Measurements from ENCODE around the gene RAB3C.

The RAB3C gene

DNA sequence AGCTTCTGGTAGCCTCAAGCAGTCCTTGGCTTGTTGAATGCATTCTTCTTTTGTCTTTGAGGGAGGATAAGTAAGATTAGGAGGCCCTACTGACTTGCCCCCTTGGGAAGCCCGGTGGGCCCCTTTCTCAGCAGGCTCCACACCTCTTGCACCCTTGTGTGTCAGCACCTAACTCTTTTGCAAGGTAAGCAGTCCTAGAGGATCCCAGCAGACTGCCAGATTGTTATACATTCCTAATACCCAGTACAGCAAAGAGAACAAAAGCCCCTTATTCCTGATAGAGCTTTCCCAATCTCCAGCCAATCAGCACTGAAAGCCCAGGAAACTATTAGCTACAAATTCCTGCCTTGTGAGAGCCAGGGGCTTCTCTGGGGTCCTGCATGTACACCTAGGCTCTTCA lies 152.8 kb downstream of the RAB3C start:
- TF ChIP-seq ARNTL (CRISPR knock-in tag; IDR thresholded peaks at IDR 0.05; ENCODE audit: borderline replicate concordance, low read depth) (no peak), ZNF565 (CRISPR knock-in tag; conservative IDR thresholded peaks at IDR 0.05; ENCODE audit: low read depth) (no peak), ZNF70 (CRISPR knock-in tag; IDR thresholded peaks at IDR 0.05) (no peak), ZFP3 (CRISPR knock-in tag; IDR thresholded peaks at IDR 0.05) (no peak)
- TF ChIP-seq, protein P1, sequence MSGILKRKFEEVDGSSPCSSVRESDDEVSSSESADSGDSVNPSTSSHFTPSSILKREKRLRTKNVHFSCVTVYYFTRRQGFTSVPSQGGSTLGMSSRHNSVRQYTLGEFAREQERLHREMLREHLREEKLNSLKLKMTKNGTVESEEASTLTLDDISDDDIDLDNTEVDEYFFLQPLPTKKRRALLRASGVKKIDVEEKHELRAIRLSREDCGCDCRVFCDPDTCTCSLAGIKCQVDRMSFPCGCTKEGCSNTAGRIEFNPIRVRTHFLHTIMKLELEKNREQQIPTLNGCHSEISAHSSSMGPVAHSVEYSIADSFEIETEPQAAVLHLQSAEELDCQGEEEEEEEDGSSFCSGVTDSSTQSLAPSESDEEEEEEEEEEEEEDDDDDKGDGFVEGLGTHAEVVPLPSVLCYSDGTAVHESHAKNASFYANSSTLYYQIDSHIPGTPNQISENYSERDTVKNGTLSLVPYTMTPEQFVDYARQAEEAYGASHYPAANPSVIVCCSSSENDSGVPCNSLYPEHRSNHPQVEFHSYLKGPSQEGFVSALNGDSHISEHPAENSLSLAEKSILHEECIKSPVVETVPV (CRISPR knock-in tag; IDR thresholded peaks at IDR 0.05): no peak
- TF ChIP-seq, protein P2, sequence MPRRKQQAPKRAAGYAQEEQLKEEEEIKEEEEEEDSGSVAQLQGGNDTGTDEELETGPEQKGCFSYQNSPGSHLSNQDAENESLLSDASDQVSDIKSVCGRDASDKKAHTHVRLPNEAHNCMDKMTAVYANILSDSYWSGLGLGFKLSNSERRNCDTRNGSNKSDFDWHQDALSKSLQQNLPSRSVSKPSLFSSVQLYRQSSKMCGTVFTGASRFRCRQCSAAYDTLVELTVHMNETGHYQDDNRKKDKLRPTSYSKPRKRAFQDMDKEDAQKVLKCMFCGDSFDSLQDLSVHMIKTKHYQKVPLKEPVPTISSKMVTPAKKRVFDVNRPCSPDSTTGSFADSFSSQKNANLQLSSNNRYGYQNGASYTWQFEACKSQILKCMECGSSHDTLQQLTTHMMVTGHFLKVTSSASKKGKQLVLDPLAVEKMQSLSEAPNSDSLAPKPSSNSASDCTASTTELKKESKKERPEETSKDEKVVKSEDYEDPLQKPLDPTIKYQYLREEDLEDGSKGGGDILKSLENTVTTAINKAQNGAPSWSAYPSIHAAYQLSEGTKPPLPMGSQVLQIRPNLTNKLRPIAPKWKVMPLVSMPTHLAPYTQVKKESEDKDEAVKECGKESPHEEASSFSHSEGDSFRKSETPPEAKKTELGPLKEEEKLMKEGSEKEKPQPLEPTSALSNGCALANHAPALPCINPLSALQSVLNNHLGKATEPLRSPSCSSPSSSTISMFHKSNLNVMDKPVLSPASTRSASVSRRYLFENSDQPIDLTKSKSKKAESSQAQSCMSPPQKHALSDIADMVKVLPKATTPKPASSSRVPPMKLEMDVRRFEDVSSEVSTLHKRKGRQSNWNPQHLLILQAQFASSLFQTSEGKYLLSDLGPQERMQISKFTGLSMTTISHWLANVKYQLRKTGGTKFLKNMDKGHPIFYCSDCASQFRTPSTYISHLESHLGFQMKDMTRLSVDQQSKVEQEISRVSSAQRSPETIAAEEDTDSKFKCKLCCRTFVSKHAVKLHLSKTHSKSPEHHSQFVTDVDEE (CRISPR knock-in tag; IDR thresholded peaks at IDR 0.05): no peak
- no peak for ATAC-seq

DNA sequence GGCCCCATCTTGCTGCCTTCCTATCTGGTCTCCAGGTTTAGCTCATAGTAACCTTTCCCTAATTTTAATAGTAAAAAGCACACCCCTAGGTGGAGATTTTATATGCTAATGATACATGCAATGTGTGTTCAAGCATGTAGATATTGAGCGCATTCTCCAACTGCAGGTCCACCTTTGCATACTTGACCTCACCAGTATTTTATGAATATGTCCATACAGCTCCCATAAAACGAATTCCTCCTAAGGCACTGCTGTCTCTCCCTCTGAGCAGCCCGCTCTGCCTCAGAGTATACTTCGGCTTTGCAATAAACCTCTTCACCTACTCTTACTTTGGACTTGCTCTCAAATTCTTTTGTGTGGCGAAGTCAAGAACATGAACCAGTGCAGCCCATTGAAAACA lies 153.3 kb downstream of the RAB3C start:
- no peak for ATAC-seq
- TF ChIP-seq ESRRG (CRISPR knock-in tag; IDR thresholded peaks at IDR 0.05) (no peak), ZNF8 (CRISPR knock-in tag; IDR thresholded peaks at IDR 0.05) (no peak), ZFP3 (CRISPR knock-in tag; IDR thresholded peaks at IDR 0.05) (no peak), TOX (CRISPR knock-in tag; IDR thresholded peaks at IDR 0.05; ENCODE audit: borderline replicate concordance) (no peak), SNAI2 (CRISPR knock-in tag; IDR thresholded peaks at IDR 0.05) (no peak), BACH2 (CRISPR knock-in tag; IDR thresholded peaks at IDR 0.05; ENCODE audit: borderline replicate concordance) (no peak), ZFP30 (CRISPR knock-in tag; IDR thresholded peaks at IDR 0.05) (no peak), GLIS3 (CRISPR knock-in tag; IDR thresholded peaks at IDR 0.05) (no peak), ARNTL (CRISPR knock-in tag; IDR thresholded peaks at IDR 0.05; ENCODE audit: borderline replicate concordance, low read depth) (no peak), CSDC2 (CRISPR knock-in tag; IDR thresholded peaks at IDR 0.05) (no peak), ZNF70 (CRISPR knock-in tag; IDR thresholded peaks at IDR 0.05) (no peak)
- TF ChIP-seq, protein P2 (CRISPR knock-in tag; IDR thresholded peaks at IDR 0.05): no peak
- TF ChIP-seq, protein P3, sequence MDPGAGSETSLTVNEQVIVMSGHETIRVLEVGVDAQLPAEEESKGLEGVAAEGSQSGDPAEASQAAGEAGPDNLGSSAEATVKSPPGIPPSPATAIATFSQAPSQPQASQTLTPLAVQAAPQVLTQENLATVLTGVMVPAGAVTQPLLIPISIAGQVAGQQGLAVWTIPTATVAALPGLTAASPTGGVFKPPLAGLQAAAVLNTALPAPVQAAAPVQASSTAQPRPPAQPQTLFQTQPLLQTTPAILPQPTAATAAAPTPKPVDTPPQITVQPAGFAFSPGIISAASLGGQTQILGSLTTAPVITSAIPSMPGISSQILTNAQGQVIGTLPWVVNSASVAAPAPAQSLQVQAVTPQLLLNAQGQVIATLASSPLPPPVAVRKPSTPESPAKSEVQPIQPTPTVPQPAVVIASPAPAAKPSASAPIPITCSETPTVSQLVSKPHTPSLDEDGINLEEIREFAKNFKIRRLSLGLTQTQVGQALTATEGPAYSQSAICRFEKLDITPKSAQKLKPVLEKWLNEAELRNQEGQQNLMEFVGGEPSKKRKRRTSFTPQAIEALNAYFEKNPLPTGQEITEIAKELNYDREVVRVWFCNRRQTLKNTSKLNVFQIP (CRISPR knock-in tag; IDR thresholded peaks at IDR 0.05; ENCODE audit: borderline replicate concordance, low read depth): no peak
- TF ChIP-seq, protein P4, sequence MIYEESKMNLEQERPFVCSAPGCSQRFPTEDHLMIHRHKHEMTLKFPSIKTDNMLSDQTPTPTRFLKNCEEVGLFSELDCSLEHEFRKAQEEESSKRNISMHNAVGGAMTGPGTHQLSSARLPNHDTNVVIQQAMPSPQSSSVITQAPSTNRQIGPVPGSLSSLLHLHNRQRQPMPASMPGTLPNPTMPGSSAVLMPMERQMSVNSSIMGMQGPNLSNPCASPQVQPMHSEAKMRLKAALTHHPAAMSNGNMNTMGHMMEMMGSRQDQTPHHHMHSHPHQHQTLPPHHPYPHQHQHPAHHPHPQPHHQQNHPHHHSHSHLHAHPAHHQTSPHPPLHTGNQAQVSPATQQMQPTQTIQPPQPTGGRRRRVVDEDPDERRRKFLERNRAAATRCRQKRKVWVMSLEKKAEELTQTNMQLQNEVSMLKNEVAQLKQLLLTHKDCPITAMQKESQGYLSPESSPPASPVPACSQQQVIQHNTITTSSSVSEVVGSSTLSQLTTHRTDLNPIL (CRISPR knock-in tag; IDR thresholded peaks at IDR 0.05; ENCODE audit: low read depth): no peak

DNA sequence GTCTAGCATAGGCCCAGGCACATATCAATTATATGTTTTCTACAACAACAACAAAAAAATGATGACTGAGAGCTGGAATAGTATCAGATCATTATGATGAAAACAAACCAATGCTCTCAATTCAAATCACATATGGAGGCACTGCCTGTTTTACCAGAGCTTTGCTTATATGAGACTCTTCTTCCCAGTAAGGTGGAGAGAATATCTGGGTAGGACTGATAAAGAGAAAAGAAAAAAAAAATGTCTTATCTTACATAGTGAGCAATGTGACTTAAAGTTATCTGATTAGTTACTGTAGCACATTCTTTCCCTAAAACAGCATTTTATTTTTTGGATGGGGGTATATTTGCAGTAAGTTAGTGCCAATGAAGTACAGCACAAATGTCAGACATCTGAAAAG lies 154.8 kb downstream of the RAB3C start:
- no peak for ATAC-seq
- no peak for TF ChIP-seq ZNF565 (CRISPR knock-in tag; conservative IDR thresholded peaks at IDR 0.05; ENCODE audit: low read depth)
- TF ChIP-seq, protein P2 (CRISPR knock-in tag; IDR thresholded peaks at IDR 0.05): no peak
- no peak for TF ChIP-seq RARB (CRISPR knock-in tag; IDR thresholded peaks at IDR 0.05)
- TF ChIP-seq, protein P4 (CRISPR knock-in tag; IDR thresholded peaks at IDR 0.05; ENCODE audit: low read depth): no peak
- no peak for TF ChIP-seq SNAI2 (CRISPR knock-in tag; IDR thresholded peaks at IDR 0.05)
- TF ChIP-seq, protein P1 (CRISPR knock-in tag; IDR thresholded peaks at IDR 0.05): no peak
- no peak for TF ChIP-seq TCF4 (CRISPR knock-in tag; IDR thresholded peaks at IDR 0.05; ENCODE audit: borderline replicate concordance)
- TF ChIP-seq PPARA (CRISPR knock-in tag; IDR thresholded peaks at IDR 0.05; ENCODE audit: borderline replicate concordance): no peak
- no peak for TF ChIP-seq ISL1 (CRISPR knock-in tag; IDR thresholded peaks at IDR 0.05)
- TF ChIP-seq ZNF70 (CRISPR knock-in tag; IDR thresholded peaks at IDR 0.05): no peak
- TF ChIP-seq ZFP30 (CRISPR knock-in tag; IDR thresholded peaks at IDR 0.05): no peak
- no peak for TF ChIP-seq ARNTL (CRISPR knock-in tag; IDR thresholded peaks at IDR 0.05; ENCODE audit: borderline replicate concordance, low read depth)
- TF ChIP-seq ZFP3 (CRISPR knock-in tag; IDR thresholded peaks at IDR 0.05): no peak
- TF ChIP-seq BACH2 (CRISPR knock-in tag; IDR thresholded peaks at IDR 0.05; ENCODE audit: borderline replicate concordance): no peak
- TF ChIP-seq ESRRG (CRISPR knock-in tag; IDR thresholded peaks at IDR 0.05): no peak

Data from SK-N-SH treated with all-trans-retinoic acid at 6 μM for 48 hours (cell line).